Naive thymus-derived CD4-positive, alpha-beta T cell (primary cell): Measurements from ENCODE around the gene ASTE1. TPM values are rescaled to one million over a fixed set of nuclear protein-coding genes. Genes with fewer than 3 reads are reported as not detected.

ENCODE experiments used
- ATAC-seq: fragments of 150-1000 bp; cut with Tn5 transposase; 2 replicates; pipeline ENCODE4 v1.10.0; 2021; ENCODE audit warnings: mild to moderate bottlenecking, moderate library complexity
- CTCF ChIA-PET: fragments of 350-600 bp; sonication (Branson Sonifier 250); formaldehyde crosslinking; loops from one replicate; lab custom pipeline; 2021; ENCODE audit warnings: antibody characterized with exemption; lab: Charles Lee
- POLR2A ChIA-PET: fragments of 350-600 bp; sonication (Branson Sonifier 250); formaldehyde crosslinking; loops from one replicate; lab custom pipeline; 2021; ENCODE audit warnings: antibody characterized with exemption, inconsistent platforms; lab: Charles Lee
- DNase-seq, 9 donors: peaks; one replicate each; pipeline versions ENCODE4 v3.0.0 to v3.0.0-alpha.2; 2020 to 2022; ENCODE audit warnings: mixed read lengths in 1 of 9
- H3K27ac ChIP-seq: one replicate; pipeline ENCODE4 v1.7.0; 2013; ENCODE audit warnings: mild to moderate bottlenecking, low read depth, low read length, moderate library complexity
- H3K27me3 ChIP-seq, 2 donors: one replicate each; pipeline ENCODE4 v1.7.0; 2013; ENCODE audit warnings: low read length in 2 of 2, mild to moderate bottlenecking in 2 of 2, moderate library complexity in 2 of 2; ENCODE audit not compliant: control insufficient read depth in 2 of 2, insufficient read depth in 2 of 2
- H3K36me3 ChIP-seq, 3 experiments: 1 replicate in 2 of 3; 2 replicates in 1 of 3; pipeline ENCODE4 v1.7.0; 2013; ENCODE audit warnings: low read length in 3 of 3, mild to moderate bottlenecking in 3 of 3, moderate library complexity in 1 of 3; ENCODE audit not compliant: insufficient read depth in 3 of 3, control insufficient read depth in 2 of 3
- H3K4me1 ChIP-seq, 2 donors: one replicate each; pipeline ENCODE4 v1.7.0; 2013; ENCODE audit warnings: low read length in 2 of 2, mild to moderate bottlenecking in 2 of 2, moderate library complexity in 1 of 2; ENCODE audit not compliant: control insufficient read depth in 2 of 2, insufficient read depth in 2 of 2
- H3K4me3 ChIP-seq: 2 replicates; pipeline ENCODE4 v1.7.0; 2013; ENCODE audit warnings: mild to moderate bottlenecking, low read length
- H3K9me3 ChIP-seq, 3 experiments: 1 replicate in 2 of 3; 2 replicates in 1 of 3; pipeline ENCODE4 v1.7.0; 2013; ENCODE audit warnings: low read length in 3 of 3; ENCODE audit not compliant: control insufficient read depth in 2 of 3
- H3K27ac Mint-ChIP-seq, 9 donors: one replicate each; pipeline ENCODE4 v1.8.0; 2020 to 2022; ENCODE audit warnings: mixed read lengths in 9 of 9, mild to moderate bottlenecking in 8 of 9, moderate library complexity in 5 of 9, inconsistent platforms in 2 of 9
- H3K27me3 Mint-ChIP-seq, 5 donors: one replicate each; pipeline ENCODE4 v1.8.0; 2021 to 2022; ENCODE audit warnings: mixed read lengths in 5 of 5, mild to moderate bottlenecking in 1 of 5
- H3K36me3 Mint-ChIP-seq, 5 donors: one replicate each; pipeline ENCODE4 v1.8.0; 2020 to 2022; ENCODE audit warnings: mixed read lengths in 5 of 5, mild to moderate bottlenecking in 3 of 5, inconsistent platforms in 1 of 5
- H3K4me1 Mint-ChIP-seq, 7 donors: one replicate each; pipeline ENCODE4 v1.8.0; 2020 to 2022; ENCODE audit warnings: mixed read lengths in 7 of 7, mild to moderate bottlenecking in 3 of 7, inconsistent platforms in 1 of 7
- H3K4me3 Mint-ChIP-seq, 10 donors: one replicate each; pipeline ENCODE4 v1.8.0; 2020 to 2022; ENCODE audit warnings: mild to moderate bottlenecking in 10 of 10, mixed read lengths in 10 of 10, moderate library complexity in 6 of 10, inconsistent platforms in 2 of 10
- H3K9me3 Mint-ChIP-seq, 11 donors: one replicate each; pipeline ENCODE4 v1.8.0; 2020 to 2022; ENCODE audit warnings: mixed read lengths in 11 of 11, mild to moderate bottlenecking in 4 of 11, inconsistent platforms in 1 of 11, moderate library complexity in 1 of 11
- intact Hi-C, 2 donors: fragments of 100-400 bp; cut with micrococcal nuclease; formaldehyde crosslinking; loops; one replicate each; pipeline ENCODE4 v1.15.1; 2023
- polyA plus RNA-seq, 2 donors: library from polyadenylated mRNA; unstranded; fragments of 300-500 nt; fragmentation: Illumina TruSeq; gene quantifications; one replicate each; pipeline ENCODE4 v1.2.3, GENCODE V29; 2021
- total RNA-seq, 6 experiments: library from RNA in 5 of 6; stranded (reverse) in 5 of 6; gene quantifications; 1 replicate in 5 of 6; 2 replicates in 1 of 6; pipeline ENCODE4 v1.2.3 and lab custom pipeline; 2021 to 2026

Gene ASTE1
- total and polyA plus RNA-seq, 7 experiments from 2014 or later, result 18.7 to 38.5 (median 27.0) TPM

GRCh38 chr3:131020122-131020693, 6.4 kb downstream of the ASTE1 start:
- Mint-ChIP-seq H3K9me3 (no peaks in the 10 kb centered on the region), H3K27ac (peak overlapping the region in 7 of 9 donors; percentile 9 to 68 (median 46)), H3K36me3 (peaks cover 12 to 42% (median 41%) of the 10 kb centered on the region in 5 donors), H3K4me1 (peaks cover 45 to 84% (median 68%) of the 10 kb centered on the region in 7 donors), H3K4me3 (peak overlapping the region in 9 of 10 donors; percentile 10 to 88 (median 69)), H3K27me3 (no peaks in the 10 kb centered on the region)
- H3K9me3 ChIP-seq, result no peaks in the 10 kb centered on the region
- peaks cover 28 to 43% of the 10 kb centered on the region in 2 donors for H3K4me1 ChIP-seq
- H3K27me3 ChIP-seq, result no peaks in the 10 kb centered on the region
- H3K4me3 ChIP-seq, result no peak overlapping the region
- ChIA-PET POLR2A (interaction anchor here (0.6 kb wide), 1 partner anchor 335 kb away, joined by 3 read pairs; no protein-coding TSS in a partner anchor), CTCF (interaction anchor here (0.5 to 0.9 kb wide), 3 partner anchors 13 to 14 kb away, joined by 3 to 4 read pairs (median 3); no protein-coding TSS in a partner anchor)
- peaks cover 5 to 18% (median 8%) of the 10 kb centered on the region in 3 experiments for H3K36me3 ChIP-seq
- DNase-seq (no peak), ATAC-seq (peak; percentile 68)
- H3K27ac ChIP-seq, result no peak overlapping the region
- intact Hi-C loops, result loop anchor here (2.0 to 10.0 kb wide), 3 partner anchors 13 to 1695 kb away; partner anchors contain the start of gene TMCC1 (in 1 of the 2)

- Histone ChIP-seq H3K36me3 (peaks cover 11 to 25% (median 14%) of the 10 kb centered on the region in 3 experiments), H3K27me3 (no peaks in the 10 kb centered on the region), H3K4me1 (peaks cover 19 to 33% of the 10 kb centered on the region in 2 donors), H3K27ac (no peak overlapping the region), H3K4me3 (no peak overlapping the region), H3K9me3 (no peaks in the 10 kb centered on the region)
- intact Hi-C loops, result no loop called here
- Mint-ChIP-seq H3K4me1 (peaks cover 35 to 77% (median 57%) of the 10 kb centered on the region in 7 donors), H3K9me3 (no peaks in the 10 kb centered on the region), H3K27ac (peak overlapping the region in 4 of 9 donors; percentile 31 to 67 (median 42)), H3K36me3 (peaks cover 4 to 37% (median 32%) of the 10 kb centered on the region in 5 donors), H3K4me3 (peak overlapping the region in 2 of 10 donors; percentile 1 to 39), H3K27me3 (no peaks in the 10 kb centered on the region)
- ChIA-PET POLR2A (interaction anchor here (0.8 kb wide), 1 partner anchor 125 kb away, joined by 3 read pairs; the partner anchor contains the start of gene ATP2C1), CTCF (interaction anchor here (0.7 kb wide), 1 partner anchor 303 kb away, joined by 3 read pairs; no protein-coding TSS in a partner anchor)
- ATAC-seq (no peak), DNase-seq (no peak)
Observed at GRCh38 chr3:131018970-131019369, 7.7 kb downstream of the ASTE1 start.

- POLR2A ChIA-PET, result interaction anchor here (0.6 to 1.1 kb wide), 2 partner anchors 17 to 73 kb away, joined by 4 to 5 read pairs; partner anchors contain the start of genes ASTE1 and NEK11
- H3K36me3 Mint-ChIP-seq, result peaks cover 5 to 51% (median 28%) of the 10 kb centered on the region in 5 donors
Observed at GRCh38 chr3:131009698-131010097, 16.9 kb downstream of the ASTE1 start.

GRCh38 chr3:131008326-131008725, 18.3 kb downstream of the ASTE1 start:
- Mint-ChIP-seq H3K27me3 (no peaks in the 10 kb centered on the region), H3K9me3 (no peaks in the 10 kb centered on the region), H3K27ac (peak overlapping the region in 5 of 9 donors; percentile 13 to 87 (median 65)), H3K4me3 (no peak overlapping the region), H3K4me1 (peaks cover 0 to 10% (median 5%) of the 10 kb centered on the region in 7 donors), H3K36me3 (peaks cover 8 to 54% (median 26%) of the 10 kb centered on the region in 5 donors)
- intact Hi-C loops, result loop anchor here in 1 of 2 donors (5.0 kb wide), 1 partner anchor 46 kb away; no protein-coding TSS in a partner anchor
- H3K27me3 ChIP-seq, result no peaks in the 10 kb centered on the region
- ChIA-PET CTCF (no interaction called here), POLR2A (interaction anchor here (0.6 kb wide), 1 partner anchor 16 kb away, joined by 3 read pairs; no protein-coding TSS in a partner anchor)
- no peak overlapping the region for H3K27ac ChIP-seq
- no peaks in the 10 kb centered on the region for H3K4me1 ChIP-seq
- ATAC-seq, result no peak
- peaks cover 0 to 34% (median 4%) of the 10 kb centered on the region in 3 experiments for H3K36me3 ChIP-seq
- no peak overlapping the region for H3K4me3 ChIP-seq
- DNase-seq, result no peak
- H3K9me3 ChIP-seq, result no peaks in the 10 kb centered on the region

More at GRCh38 chr3:131009698-131010097, 16.9 kb downstream of the ASTE1 start:
- no peak for DNase-seq
- Mint-ChIP-seq H3K4me3 (no peak overlapping the region), H3K27ac (no peak overlapping the region), H3K4me1 (peaks cover 0 to 12% (median 2%) of the 10 kb centered on the region in 7 donors), H3K27me3 (no peaks in the 10 kb centered on the region), H3K9me3 (no peaks in the 10 kb centered on the region)
- Histone ChIP-seq H3K27ac (no peak overlapping the region), H3K36me3 (peaks cover 0 to 30% (median 11%) of the 10 kb centered on the region in 3 experiments), H3K9me3 (no peaks in the 10 kb centered on the region), H3K4me3 (no peak overlapping the region), H3K4me1 (no peaks in the 10 kb centered on the region), H3K27me3 (no peaks in the 10 kb centered on the region)
- ATAC-seq, result no peak
- CTCF ChIA-PET, result interaction anchor here (0.8 kb wide), 1 partner anchor 16 kb away, joined by 3 read pairs; no protein-coding TSS in a partner anchor
- intact Hi-C loops, result loop anchor here in 1 of 2 donors (5.0 kb wide), 1 partner anchor 47 kb away; no protein-coding TSS in a partner anchor

- intact Hi-C loops, result loop anchor here in 1 of 2 donors (2.0 to 5.0 kb wide), 2 partner anchors 13 to 45 kb away; no protein-coding TSS in a partner anchor
- H3K9me3 Mint-ChIP-seq, result no peaks in the 10 kb centered on the region
- ATAC-seq (no peak), DNase-seq (no peak)
- Histone ChIP-seq H3K4me3 (no peak overlapping the region), H3K9me3 (no peaks in the 10 kb centered on the region), H3K27ac (no peak overlapping the region), H3K4me1 (no peaks in the 10 kb centered on the region), H3K36me3 (peaks cover 0 to 32% (median 2%) of the 10 kb centered on the region in 3 experiments), H3K27me3 (no peaks in the 10 kb centered on the region)
- ChIA-PET CTCF (no interaction called here), POLR2A (no interaction called here)
- no peak overlapping the region for H3K27ac Mint-ChIP-seq
- no peaks in the 10 kb centered on the region for H3K27me3 Mint-ChIP-seq
- peaks cover 0 to 13% (median 5%) of the 10 kb centered on the region in 7 donors for H3K4me1 Mint-ChIP-seq
- H3K36me3 Mint-ChIP-seq, result peaks cover 8 to 51% (median 24%) of the 10 kb centered on the region in 5 donors
- no peak overlapping the region for H3K4me3 Mint-ChIP-seq
Observed at GRCh38 chr3:131007782-131008181, 18.8 kb downstream of the ASTE1 start.

- H3K36me3 ChIP-seq, result peaks cover 0 to 28% (median 0%) of the 10 kb centered on the region in 3 experiments
- Mint-ChIP-seq H3K4me1 (peaks cover 0 to 15% (median 5%) of the 10 kb centered on the region in 7 donors), H3K4me3 (no peak overlapping the region), H3K36me3 (peaks cover 8 to 45% (median 20%) of the 10 kb centered on the region in 5 donors), H3K27me3 (no peaks in the 10 kb centered on the region), H3K9me3 (no peaks in the 10 kb centered on the region), H3K27ac (peak overlapping the region in 2 of 9 donors; percentile 31 to 38)
- intact Hi-C loops, result loop anchor here in 1 of 2 donors (2.0 to 5.0 kb wide), 2 partner anchors 14 to 45 kb away; no protein-coding TSS in a partner anchor
- H3K27me3 ChIP-seq, result no peaks in the 10 kb centered on the region
- no peak overlapping the region for H3K27ac ChIP-seq
- ChIA-PET CTCF (no interaction called here), POLR2A (no interaction called here)
- H3K9me3 ChIP-seq, result no peaks in the 10 kb centered on the region
- H3K4me1 ChIP-seq, result no peaks in the 10 kb centered on the region
- ATAC-seq (no peak), DNase-seq (no peak)
- no peak overlapping the region for H3K4me3 ChIP-seq
Observed at GRCh38 chr3:131007256-131007655, 19.4 kb downstream of the ASTE1 start.
